Heart left ventricle (tissue), 16 donors: ENCODE measurements around the gene MAP3K5. TPM values are rescaled to one million over a fixed set of nuclear protein-coding genes. Genes with fewer than 3 reads are reported as not detected.

Source experiments
- ATAC-seq, 4 donors: fragments of 200-7000 bp; cut with Tn5 transposase; one replicate each; pipeline ENCODE4 v1.9.1; 2020 to 2022; ENCODE audit warnings: moderate library complexity in 4 of 4, mild to moderate bottlenecking in 3 of 4, moderate number of reproducible peaks in 1 of 4
- DNase-seq, 5 donors: peaks; one replicate each; pipeline ENCODE4 v3.0.0-alpha.2; 2020
- H3K27ac ChIP-seq, 12 donors: fragments of 200-600 bp; sonication (generic) in 4 of 12; one replicate each; pipeline versions ENCODE4 v1.5.0 to v1.8.0; 2016 to 2022; ENCODE audit warnings: mild to moderate bottlenecking in 2 of 12
- H3K27me3 ChIP-seq, 9 donors: fragments of 200-600 bp; sonication (generic) in 2 of 9; one replicate each; pipeline versions ENCODE4 v1.5.1 to v1.8.0; 2016 to 2022; ENCODE audit warnings: mild to moderate bottlenecking in 3 of 9
- H3K36me3 ChIP-seq, 9 donors: fragments of 200-600 bp; sonication (generic) in 2 of 9; one replicate each; pipeline versions ENCODE4 v1.5.0 to v1.8.0; 2018 to 2022; ENCODE audit warnings: mild to moderate bottlenecking in 2 of 9
- H3K4me1 ChIP-seq, 12 donors: fragments of 200-600 bp; sonication (generic) in 4 of 12; one replicate each; pipeline versions ENCODE4 v1.5.0 to v1.8.0; 2016 to 2022; ENCODE audit warnings: mild to moderate bottlenecking in 3 of 12
- H3K4me3 ChIP-seq, 12 donors: fragments of 200-600 bp; sonication (generic) in 4 of 12; one replicate each; pipeline versions ENCODE4 v1.5.0 to v1.8.0; 2017 to 2022; ENCODE audit warnings: mild to moderate bottlenecking in 9 of 12, moderate library complexity in 4 of 12
- H3K9me3 ChIP-seq, 12 donors: fragments of 200-600 bp; sonication (generic) in 4 of 12; one replicate each; pipeline versions ENCODE4 v1.5.0 to v1.8.0; 2016 to 2022; ENCODE audit warnings: mild to moderate bottlenecking in 1 of 12
- POLR2A ChIP-seq, 2 donors: fragments of 450-650 bp; IDR thresholded peaks; one replicate each; pipeline ENCODE4 v1.6.1; 2017; ENCODE audit warnings: antibody characterized with exemption in 2 of 2, mild to moderate bottlenecking in 2 of 2, moderate library complexity in 2 of 2
- WGBS, 4 donors: extraction: QIAGEN DNeasy Blood & Tissue Kit in 2 of 4; methylation state at CpG; one replicate each; pipeline versions ENCODE4 v1.1.5 to v1.1.7; 2013 to 2018; 5-methylcytosine and 5-hydroxymethylcytosine counted together
- intact Hi-C, 10 donors: fragments of 100-400 bp; cut with DNase I; formaldehyde crosslinking; loops; one replicate each; pipeline versions ENCODE4 v1.11.1 to v1.14.2; 2022
- polyA plus RNA-seq, 2 donors: library from polyadenylated mRNA; stranded (reverse); fragments of 200-250 nt; gene quantifications; one replicate each; pipeline ENCODE4 v1.2.3, GENCODE V29; 2013
- total RNA-seq, 9 donors: library from RNA; depleted of rRNA in 2 of 9; stranded (reverse); fragments of >200 nt in 2 of 9; fragmentation: NEBNext Ultra II Directional in 3 of 9; extraction: Animal tissue kit (Norgen Biotek cat#: 25700) in 3 of 9; gene quantifications; one replicate each; pipeline versions ENCODE4 v1.1.0 to v1.2.4, GENCODE V29; 2016 to 2023
- TF ChIP-seq, protein P1 (sequence below), 12 donors: fragments of 200-600 bp; sonication (generic) in 4 of 12; IDR thresholded peaks; one replicate each; pipeline versions ENCODE4 v1.5.0 to v1.8.0; 2018 to 2022; ENCODE audit warnings: antibody characterized with exemption in 12 of 12, mild to moderate bottlenecking in 5 of 12
- donor health status: ischemic (EF 13 %, LVEDD 7.1; RV severe dilation, severe dysfunction).
- donor health status: healthy with polysubstance abuse.
- donor health status: DM: no; HTN: yes; CAD: no.
- donor health status: DM: no; HTN: no; CAD: no.
- donor health status: ischemic (EF 25% LVEDD 6.9; RV normal size, moderate dysfunction).
- donor health status: ischemic (EF 25% LVEDD 5.7; RV mildly dilated, moderate dysfunction).
- donor health status: healthy.
- donor health status: DM: yes; HTN: yes; CAD: no.
- donor health status: ischemic (EF 35%, LVEDD 5.7; RV mildly dilated, moderate dysfunction).
- donor health status: nonischemic (EF 11% LVEDD 7.7; RV severe dilation, severe dysfunction).
- donor health status: DM: yes; HTN: yes; CAD: no.
- donor health status: PGD.
- donor health status: ischemic (EF 29% LVEDD 5.4; RV normal size, mild dysfunction).
- donor health status: nonischemic (EF 23%, LVEDD 6.1; RV moderate dilation, normal function).

Gene MAP3K5
- total and polyA plus RNA-seq, 11 donors: 7.1 to 34.1 (median 27.8) TPM

DNA sequence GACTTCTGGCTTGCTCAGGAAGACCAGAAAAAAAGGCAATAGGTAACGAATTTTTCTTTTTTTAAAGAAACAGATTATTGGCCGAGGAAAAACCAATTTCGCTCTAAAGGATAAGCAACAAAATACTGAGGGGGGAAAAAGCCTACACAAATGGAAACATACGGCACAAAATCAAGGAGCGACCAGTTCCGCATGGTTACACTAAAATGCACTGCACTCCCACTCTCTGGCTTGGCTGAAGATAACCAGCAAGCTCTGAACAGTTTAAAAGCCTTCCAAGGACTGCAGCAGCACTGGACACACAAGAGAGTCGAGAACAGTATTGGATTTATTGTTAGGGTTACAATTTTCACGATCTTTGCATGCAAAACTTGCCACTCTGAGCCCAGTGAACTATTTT, 241.2 kb downstream of the MAP3K5 start:
- TF ChIP-seq, protein P1, sequence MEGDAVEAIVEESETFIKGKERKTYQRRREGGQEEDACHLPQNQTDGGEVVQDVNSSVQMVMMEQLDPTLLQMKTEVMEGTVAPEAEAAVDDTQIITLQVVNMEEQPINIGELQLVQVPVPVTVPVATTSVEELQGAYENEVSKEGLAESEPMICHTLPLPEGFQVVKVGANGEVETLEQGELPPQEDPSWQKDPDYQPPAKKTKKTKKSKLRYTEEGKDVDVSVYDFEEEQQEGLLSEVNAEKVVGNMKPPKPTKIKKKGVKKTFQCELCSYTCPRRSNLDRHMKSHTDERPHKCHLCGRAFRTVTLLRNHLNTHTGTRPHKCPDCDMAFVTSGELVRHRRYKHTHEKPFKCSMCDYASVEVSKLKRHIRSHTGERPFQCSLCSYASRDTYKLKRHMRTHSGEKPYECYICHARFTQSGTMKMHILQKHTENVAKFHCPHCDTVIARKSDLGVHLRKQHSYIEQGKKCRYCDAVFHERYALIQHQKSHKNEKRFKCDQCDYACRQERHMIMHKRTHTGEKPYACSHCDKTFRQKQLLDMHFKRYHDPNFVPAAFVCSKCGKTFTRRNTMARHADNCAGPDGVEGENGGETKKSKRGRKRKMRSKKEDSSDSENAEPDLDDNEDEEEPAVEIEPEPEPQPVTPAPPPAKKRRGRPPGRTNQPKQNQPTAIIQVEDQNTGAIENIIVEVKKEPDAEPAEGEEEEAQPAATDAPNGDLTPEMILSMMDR (IDR thresholded peaks at IDR 0.05): no peak
- TF ChIP-seq POLR2A (IDR thresholded peaks at IDR 0.05): no peak
- Histone ChIP-seq H3K36me3 (peaks cover 0 to 13% (median 4%) of the 10 kb centered on the region in 9 donors), H3K9me3 (no peaks in the 10 kb centered on the region), H3K4me3 (peak overlapping the region in 6 of 12 donors; percentile 80 to 91 (median 86)), H3K27ac (no peak overlapping the region), H3K4me1 (peaks cover 0 to 22% (median 14%) of the 10 kb centered on the region in 12 donors), H3K27me3 (peaks cover 0 to 46% (median 6%) of the 10 kb centered on the region in 9 donors)
- ATAC-seq: no peak
- DNase-seq: no peak
- 58 to 64% (median 62%) methylated on average over 8 of the region's 8 CpGs for WGBS, 4 donors
- intact Hi-C loops: loop anchor here in 1 of 10 donors (10.0 kb wide), 1 partner anchor 1046 kb away; no protein-coding TSS in a partner anchor

DNA sequence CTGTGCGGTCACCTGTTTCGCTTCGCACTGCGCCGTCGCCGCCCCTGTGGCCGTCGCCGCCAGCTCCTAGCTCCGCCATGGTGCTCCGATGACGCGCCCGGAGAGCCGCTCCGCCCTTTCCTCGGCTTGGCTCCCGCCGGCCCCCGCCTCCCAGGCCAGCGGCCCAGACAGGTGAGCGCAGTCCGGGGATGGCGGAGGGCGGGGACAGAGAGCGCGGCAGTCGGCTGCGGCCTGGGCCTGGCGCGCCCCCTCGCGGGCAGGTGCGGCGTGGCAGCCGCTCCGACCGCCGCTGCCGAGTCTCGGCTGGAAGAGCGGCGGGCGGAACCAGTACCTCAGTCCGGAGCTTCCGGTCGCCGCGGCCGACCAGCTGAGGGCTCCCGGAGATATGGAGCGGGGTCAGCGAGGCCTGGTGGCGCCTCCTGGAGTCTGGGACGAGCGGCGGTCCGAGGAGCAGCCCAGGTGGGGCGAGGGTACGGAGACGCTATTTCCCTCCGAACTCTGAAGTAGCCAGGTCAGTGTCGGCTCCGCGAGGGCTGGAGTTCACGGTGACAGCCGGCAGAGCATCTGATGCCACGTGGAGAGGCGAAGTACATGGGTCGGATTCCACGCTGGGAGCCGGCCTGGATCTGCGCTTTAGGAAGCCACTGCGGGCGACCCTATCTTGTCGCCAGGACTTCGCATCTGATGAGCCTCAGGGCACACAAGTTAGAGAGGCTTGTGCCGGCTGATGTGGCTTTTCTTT, 241.8 kb downstream of the MAP3K5 start, which contains the start of gene MAP7:
TSS of gene MAP7 (minus strand) at position 93 of the 742 bp plus-strand sequence. CDS start at position 79, 14 bp downstream.
- H3K4me3 ChIP-seq: peak within 1 kb of the TSS; percentile 43 to 91 (median 81)
- TF ChIP-seq POLR2A (IDR thresholded peaks at IDR 0.05): no peak
- TF ChIP-seq, protein P1 (IDR thresholded peaks at IDR 0.05): peak; percentile 58 to 93 (median 78)
- peaks cover 0 to 46% (median 6%) of the 10 kb centered on the region in 9 donors for H3K27me3 ChIP-seq
- peak within 1 kb of the TSS in 2 of 12 donors; percentile 24 to 25 for H3K27ac ChIP-seq
- H3K9me3 ChIP-seq: no peaks in the 10 kb centered on the region
- peak; percentile 36 to 78 (median 52) for DNase-seq
- ATAC-seq: peak; percentile 52 to 86 (median 83)
- WGBS, 4 donors: 2 to 7% (median 4%) methylated on average over 45 to 79 of the region's 79 CpGs
- peaks cover 0 to 22% (median 14%) of the 10 kb centered on the region in 12 donors for H3K4me1 ChIP-seq
- H3K36me3 ChIP-seq: peaks cover 0 to 8% (median 0%) of the 10 kb centered on the region in 9 donors
- intact Hi-C loops: loop anchor here in 1 of 10 donors (10.0 kb wide), 1 partner anchor 1046 kb away; no protein-coding TSS in a partner anchor

DNA sequence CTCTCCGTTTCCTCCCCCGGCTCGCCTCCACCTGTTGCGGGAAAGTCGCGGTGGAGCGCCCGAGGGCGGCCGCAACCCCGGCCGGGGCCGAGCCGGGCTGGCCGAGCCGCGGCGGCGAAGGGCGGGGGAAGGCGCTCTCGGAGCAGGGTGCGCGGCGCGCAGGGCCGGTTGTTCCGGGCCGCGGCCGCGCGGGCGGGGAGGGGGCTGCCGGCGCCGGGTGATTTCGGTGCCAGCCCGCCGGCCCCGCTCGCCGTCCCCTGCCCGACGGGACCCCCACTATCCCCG, 242.3 kb downstream of the MAP3K5 start:
- Histone ChIP-seq H3K36me3 (peaks cover 0 to 5% (median 0%) of the 10 kb centered on the region in 9 donors), H3K9me3 (no peaks in the 10 kb centered on the region), H3K27ac (peak overlapping the region in 2 of 12 donors; percentile 24 to 25), H3K27me3 (peaks cover 0 to 46% (median 6%) of the 10 kb centered on the region in 9 donors), H3K4me3 (peak overlapping the region; percentile 43 to 91 (median 81)), H3K4me1 (peaks cover 0 to 22% (median 14%) of the 10 kb centered on the region in 12 donors)
- ATAC-seq (peak in 3 of 4 donors; percentile 19 to 79 (median 77)), DNase-seq (peak in 1 of 5 donors; percentile 7)
- 0 to 1% (median 0%) methylated on average over 6 to 46 of the region's 46 CpGs for WGBS, 4 donors
- intact Hi-C loops: loop anchor here in 1 of 10 donors (10.0 kb wide), 1 partner anchor 1045 kb away; no protein-coding TSS in a partner anchor
- TF ChIP-seq, protein P1 (IDR thresholded peaks at IDR 0.05): no peak
- TF ChIP-seq POLR2A (IDR thresholded peaks at IDR 0.05): no peak
